RWPE2 (cell line): ENCODE measurements around the gene PPP1R12C.
"Not testable (repeated sequence)": the region's sequence is repeated elsewhere in the genome, so short reads cannot be mapped to it uniquely, and the experiment has no call there.

Source experiments
- ATAC-seq: fragments of 200-7000 bp; cut with Tn5 transposase; 3 replicates; pipeline ENCODE4 v1.9.1; 2021; ENCODE audit warnings: low read depth
- DNase-seq: peaks from one replicate; pipeline ENCODE4 v3.0.0-alpha.2; 2020; ENCODE audit warnings: low spot score
- H3K27ac ChIP-seq: fragments of 450-650 bp; 2 replicates; pipeline ENCODE4 v1.5.1; 2017; ENCODE audit warnings: mild to moderate bottlenecking; ENCODE audit not compliant: poor library complexity, severe bottlenecking
- H3K27me3 ChIP-seq: fragments of 250-450 bp; sonication (Bioruptor Pico); 2 replicates; pipeline ENCODE4 v1.5.1; 2021; ENCODE audit warnings: mild to moderate bottlenecking, moderate library complexity; ENCODE audit not compliant: insufficient read depth, poor library complexity, severe bottlenecking
- H3K36me3 ChIP-seq: fragments of 250-450 bp; sonication (Bioruptor Pico); 2 replicates; pipeline ENCODE4 v1.5.1; 2020; ENCODE audit warnings: low read depth, mild to moderate bottlenecking, moderate library complexity
- H3K4me1 ChIP-seq: fragments of 250-450 bp; sonication (Bioruptor Pico); 2 replicates; pipeline ENCODE4 v1.5.1; 2021; ENCODE audit warnings: mild to moderate bottlenecking, moderate library complexity; ENCODE audit not compliant: insufficient read depth, poor library complexity, severe bottlenecking
- H3K4me3 ChIP-seq: fragments of 250-450 bp; sonication (Bioruptor Pico); 2 replicates; pipeline ENCODE4 v1.5.1; 2021; ENCODE audit warnings: mild to moderate bottlenecking, moderate library complexity; ENCODE audit not compliant: severe bottlenecking
- H3K9me3 ChIP-seq: fragments of 250-450 bp; sonication (Bioruptor Pico); 2 replicates; pipeline ENCODE4 v1.5.1; 2021; ENCODE audit warnings: mild to moderate bottlenecking, moderate library complexity; ENCODE audit not compliant: severe bottlenecking
- CTCF ChIP-seq: fragments of 450-650 bp; IDR thresholded peaks from one replicate; pipeline ENCODE4 v1.5.1; 2017; ENCODE audit warnings: mild to moderate bottlenecking, moderate library complexity; ENCODE audit not compliant: poor library complexity, severe bottlenecking

Gene PPP1R12C

DNA sequence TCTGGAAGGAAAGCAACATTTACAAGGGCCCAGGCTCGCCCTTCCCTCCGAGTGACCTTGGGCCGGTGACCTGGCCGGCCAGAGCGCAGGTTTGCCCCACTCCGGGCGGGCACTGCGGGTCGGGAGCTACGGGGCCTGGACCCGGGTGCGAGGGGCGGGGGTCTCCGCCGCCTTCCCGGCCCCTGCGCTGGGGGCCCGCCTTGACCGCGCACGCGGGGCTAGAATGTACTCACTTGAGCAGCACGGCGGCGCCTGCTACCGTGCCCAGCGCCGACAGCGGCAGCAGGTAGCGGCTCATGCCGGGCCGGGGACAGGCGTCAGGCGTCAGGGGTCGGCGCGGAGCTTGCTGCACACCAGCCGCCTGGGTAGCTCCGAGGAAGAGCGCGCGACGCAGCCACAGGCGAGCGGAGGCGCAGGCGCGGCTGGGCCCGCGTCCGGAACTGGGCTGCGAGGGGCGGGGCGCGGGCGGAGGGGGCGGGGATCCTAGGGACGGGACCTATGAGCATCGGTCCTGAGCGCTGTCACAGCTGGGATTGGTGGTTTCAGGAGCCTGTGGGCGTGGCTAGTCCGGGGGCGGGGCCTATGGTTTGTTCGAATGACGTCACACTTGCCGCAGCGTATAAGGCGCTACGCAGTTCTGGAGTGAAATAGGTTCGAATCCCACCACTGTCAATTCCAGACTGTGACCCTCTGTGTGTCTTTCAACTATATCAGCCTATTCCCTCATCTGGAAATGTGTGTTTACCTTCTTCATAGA, 54.5 kb downstream of the PPP1R12C start, which contains the start of gene RDH13:
TSS of gene RDH13 (minus strand) at position 414 of the 757 bp plus-strand sequence. CDS start at position 298, 116 bp downstream.
- Histone ChIP-seq H3K4me3 (peak within 1 kb of the TSS; percentile 83), H3K27me3 (peaks cover 14% of the 10 kb centered on the region), H3K9me3 (no peaks in the 10 kb centered on the region), H3K4me1 (no peaks in the 10 kb centered on the region), H3K27ac (peak within 1 kb of the TSS; percentile 36), H3K36me3 (peaks cover 22% of the 10 kb centered on the region)
- TF ChIP-seq CTCF, result no peak
- ATAC-seq (peak; percentile 96), DNase-seq (peak; percentile 96)

DNA sequence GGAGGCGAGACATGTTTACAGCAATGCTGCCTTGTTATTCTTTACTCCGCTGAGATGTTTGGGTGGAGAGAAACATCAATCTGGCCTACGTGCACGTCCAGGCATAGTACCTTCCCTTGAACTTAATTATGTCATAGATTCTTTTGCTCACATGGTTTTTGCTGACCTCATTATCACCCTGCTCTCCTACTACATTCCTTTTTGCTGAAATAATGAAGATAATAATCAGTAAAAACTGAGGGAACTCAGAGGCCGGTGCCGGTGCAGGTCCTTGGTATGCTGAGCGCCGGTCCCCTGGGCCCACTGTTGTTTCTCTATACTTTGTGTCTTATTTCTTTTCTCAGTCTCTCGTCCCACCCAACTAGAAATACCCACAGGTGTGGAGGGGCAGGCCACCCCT, 57.1 kb downstream of the PPP1R12C start:
- H3K27me3 ChIP-seq, H3K4me1 ChIP-seq, DNase-seq, ATAC-seq, H3K9me3 ChIP-seq, H3K27ac ChIP-seq, H3K4me3 ChIP-seq: not testable (repeated sequence)
- H3K36me3 ChIP-seq, result peaks cover 47% of the 10 kb centered on the region

DNA sequence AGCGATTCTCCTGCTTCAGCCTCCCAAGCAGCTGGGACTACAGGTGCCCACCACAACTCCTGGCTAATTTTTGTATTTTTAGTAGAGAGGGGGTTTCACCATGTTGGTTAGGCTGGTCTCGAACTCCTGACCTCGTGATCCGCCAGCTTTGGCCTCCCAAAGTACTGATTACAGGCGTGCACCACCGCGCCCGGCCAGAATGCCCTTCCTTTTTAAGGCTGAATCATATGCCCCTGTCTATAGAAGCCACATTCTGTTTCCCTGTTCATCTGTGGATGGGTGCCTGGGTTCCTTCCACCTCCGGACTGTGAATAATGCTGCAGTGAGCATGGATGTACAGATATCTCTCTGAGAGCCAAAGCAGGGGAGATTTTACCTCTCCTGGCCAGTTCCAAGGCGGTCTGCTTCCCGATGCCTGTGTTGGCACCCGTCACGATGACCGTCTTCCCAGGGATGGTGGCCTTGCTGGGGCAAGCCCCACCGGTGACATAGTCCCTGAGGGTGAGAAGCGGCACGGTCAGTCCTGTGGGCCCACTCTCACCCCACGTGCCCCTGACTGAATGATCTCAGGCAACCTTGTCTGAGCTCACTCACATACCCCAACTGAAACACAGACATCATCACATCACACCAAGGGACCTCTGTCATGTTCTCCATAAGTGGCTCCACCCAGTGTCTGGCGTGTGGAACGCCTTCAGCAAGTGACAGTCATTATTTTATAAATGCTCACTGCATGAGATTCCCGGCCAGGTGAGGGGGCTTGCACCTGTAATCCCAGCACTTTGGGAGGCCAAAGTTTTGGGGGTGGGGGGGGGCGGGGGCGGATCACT, 58.4 kb downstream of the PPP1R12C start:
- Histone ChIP-seq H3K4me1 (no peaks in the 10 kb centered on the region), H3K27ac (no peak overlapping the region)
- no peak for ATAC-seq

DNA sequence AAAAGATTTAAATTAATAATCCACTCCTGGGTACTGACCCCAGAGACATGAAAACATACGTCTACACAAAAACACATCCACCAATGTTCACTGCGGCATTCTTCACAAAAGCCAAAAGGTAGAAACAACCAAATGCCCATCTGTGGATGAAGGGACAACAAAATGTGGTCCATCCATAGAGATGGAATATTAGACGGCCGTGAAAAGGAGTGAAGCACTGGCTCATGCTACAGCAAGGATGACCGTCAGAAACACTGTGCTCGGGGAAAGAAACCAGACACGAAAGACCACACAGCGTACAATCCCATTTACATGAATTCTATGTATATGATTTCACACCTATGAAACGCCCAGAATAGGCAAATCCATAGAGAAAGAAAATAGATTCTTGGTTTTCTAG, 60.6 kb downstream of the PPP1R12C start:
- ATAC-seq, result no peak
- no peaks in the 10 kb centered on the region for H3K9me3 ChIP-seq
- no peak for TF ChIP-seq CTCF
- H3K27ac ChIP-seq, result no peak overlapping the region
- no peak for DNase-seq
- no peak overlapping the region for H3K4me3 ChIP-seq
- H3K4me1 ChIP-seq, result no peaks in the 10 kb centered on the region
- no peaks in the 10 kb centered on the region for H3K27me3 ChIP-seq
- H3K36me3 ChIP-seq, result peaks cover 69% of the 10 kb centered on the region

More for the DNA sequence above, 58.4 kb downstream of the PPP1R12C start:
- Histone ChIP-seq H3K4me3 (no peak overlapping the region), H3K27me3 (no peaks in the 10 kb centered on the region), H3K9me3 (no peaks in the 10 kb centered on the region), H3K36me3 (peaks cover 60% of the 10 kb centered on the region)
- no peak for TF ChIP-seq CTCF
- peak; percentile 55 for DNase-seq

DNA sequence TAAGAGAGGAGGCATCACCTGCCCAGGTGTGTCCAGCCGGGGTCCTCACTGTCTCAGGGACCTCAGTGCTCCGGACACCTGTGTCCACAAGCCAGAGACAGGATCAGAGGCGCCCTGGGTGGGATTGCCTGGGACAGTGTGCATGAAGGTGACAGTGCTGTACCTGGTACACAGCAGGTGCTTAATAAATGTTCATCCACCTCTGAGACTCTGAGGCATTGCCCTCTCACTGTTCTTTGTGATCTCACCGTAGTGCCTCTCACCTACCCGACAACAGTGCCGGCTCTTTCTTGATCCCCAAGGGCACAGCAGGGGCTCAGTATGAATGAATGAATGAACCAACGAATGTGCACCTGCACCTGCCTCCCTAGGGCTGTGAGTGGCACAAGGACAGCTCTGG, 63.7 kb downstream of the PPP1R12C start:
- no peak for ATAC-seq
- Histone ChIP-seq H3K4me1 (no peaks in the 10 kb centered on the region), H3K27ac (no peak overlapping the region), H3K36me3 (peaks cover 59% of the 10 kb centered on the region), H3K4me3 (no peak overlapping the region), H3K9me3 (no peaks in the 10 kb centered on the region), H3K27me3 (no peaks in the 10 kb centered on the region)
- DNase-seq, result no peak
- TF ChIP-seq CTCF, result no peak
